ENCODE results near the gene HDGFL3. TPM values are rescaled to one million over a fixed set of nuclear protein-coding genes. Genes with fewer than 3 reads are reported as not detected.
A peak's percentile ranks its signal among the peaks of the same experiment; 100 is the strongest.

The HDGFL3 gene
- total RNA-seq, 1 donor from 2014 or later: 19.1 TPM

- no peak for ATAC-seq
These were observed 84.1 kb downstream of the HDGFL3 start for GRCh38 chr15:83123529-83123928.

GRCh38 chr15:83119968-83120581 lies 87.5 kb downstream of the HDGFL3 start:
- no peak for ATAC-seq

GRCh38 chr15:83118968-83119367 lies 88.7 kb downstream of the HDGFL3 start:
- no peak for ATAC-seq

GRCh38 chr15:83118291-83118827 lies 89.3 kb downstream of the HDGFL3 start:
- peak; percentile 33 for ATAC-seq

GRCh38 chr15:83115831-83116565 lies 91.6 kb downstream of the HDGFL3 start:
- ATAC-seq: no peak

GRCh38 chr15:83115410-83115809 lies 92.2 kb downstream of the HDGFL3 start:
- ATAC-seq: no peak

GRCh38 chr15:83114856-83115255 lies 92.8 kb downstream of the HDGFL3 start:
- ATAC-seq: no peak

- ATAC-seq: no peak
These were observed 93.5 kb downstream of the HDGFL3 start for GRCh38 chr15:83113881-83114674.

- ATAC-seq: no peak
These were observed 94.7 kb downstream of the HDGFL3 start for GRCh38 chr15:83112956-83113299.

- ATAC-seq: peak; percentile 19
These were observed 95.2 kb downstream of the HDGFL3 start for GRCh38 chr15:83112233-83112955.

GRCh38 chr15:83111149-83111548 lies 96.5 kb downstream of the HDGFL3 start:
- ATAC-seq: no peak

GRCh38 chr15:83110381-83110780 lies 97.2 kb downstream of the HDGFL3 start:
- ATAC-seq: no peak

- no peak for ATAC-seq
These were observed 98.1 kb downstream of the HDGFL3 start for GRCh38 chr15:83109532-83109931.

GRCh38 chr15:83108266-83109219 lies 99.1 kb downstream of the HDGFL3 start:
- peak; percentile 62 for ATAC-seq

GRCh38 chr15:83107841-83108181 lies 99.8 kb downstream of the HDGFL3 start:
- ATAC-seq: no peak

- peak; percentile 35 for ATAC-seq
These were observed 100.4 kb downstream of the HDGFL3 start, which contains the start of gene TM6SF1 for GRCh38 chr15:83106994-83107840. TM6SF1 (plus strand) TSS chr15:83107645; CDS start chr15:83107681, 36 bp downstream.

- ATAC-seq: no peak
These were observed 102.2 kb downstream of the HDGFL3 start for GRCh38 chr15:83105440-83105839.

- ATAC-seq: no peak
These were observed 103.5 kb downstream of the HDGFL3 start for GRCh38 chr15:83104141-83104540.

GRCh38 chr15:83102346-83102745 lies 105.3 kb downstream of the HDGFL3 start:
- ATAC-seq: no peak

GRCh38 chr15:83100097-83100646 lies 107.5 kb downstream of the HDGFL3 start:
- no peak for ATAC-seq
